GM21381 (cell line): ENCODE measurements around the gene MED25.

Experiments
- ATAC-seq: cut with Tn5 transposase; IDR thresholded peaks from one replicate; pipeline ENCODE4 v1.9.1; 2021; ENCODE audit warnings: mild to moderate bottlenecking, moderate library complexity; ENCODE audit not compliant: unreplicated experiment

The MED25 gene

GRCh38 chr19:49855676-49856573, 37.8 kb downstream of the MED25 start:
- ATAC-seq: no peak

- no peak for ATAC-seq
These were observed 38.5 kb downstream of the MED25 start for GRCh38 chr19:49856574-49857021.

- ATAC-seq: no peak
These were observed 39.2 kb downstream of the MED25 start for GRCh38 chr19:49857061-49857837.

- no peak for ATAC-seq
These were observed 39.7 kb downstream of the MED25 start for GRCh38 chr19:49857838-49858087.

- ATAC-seq: no peak
These were observed 40.2 kb downstream of the MED25 start for GRCh38 chr19:49858088-49858985.

- no peak for ATAC-seq
These were observed 41.7 kb downstream of the MED25 start for GRCh38 chr19:49859682-49860335.

GRCh38 chr19:49860336-49861102, 42.4 kb downstream of the MED25 start:
- ATAC-seq: no peak

- no peak for ATAC-seq
These were observed 43.0 kb downstream of the MED25 start for GRCh38 chr19:49861107-49861506.

- no peak for ATAC-seq
These were observed 43.7 kb downstream of the MED25 start for GRCh38 chr19:49861541-49862378.

- no peak for ATAC-seq
These were observed 44.5 kb downstream of the MED25 start for GRCh38 chr19:49862391-49863253.

GRCh38 chr19:49863254-49863934, 45.3 kb downstream of the MED25 start:
- no peak for ATAC-seq

GRCh38 chr19:49863935-49864320, 45.8 kb downstream of the MED25 start:
- ATAC-seq: no peak

- ATAC-seq: no peak
These were observed 46.8 kb downstream of the MED25 start for GRCh38 chr19:49864890-49865289.

GRCh38 chr19:49866933-49867782, 49.1 kb downstream of the MED25 start, which contains the start of gene PNKP:
Gene PNKP, minus strand, starts transcription at chr19:49867576. Its CDS starts 372 bp downstream, at chr19:49867204.
- ATAC-seq: peak; percentile 35

- peak; percentile 7 for ATAC-seq
These were observed 51.0 kb downstream of the MED25 start for GRCh38 chr19:49869009-49869483.
